B cell (primary cell): Measurements from ENCODE around the gene UGT1A4. TPM values are rescaled to one million over a fixed set of nuclear protein-coding genes. Genes with fewer than 3 reads are reported as not detected.

Source experiments
- ATAC-seq: fragments of 200-7000 bp; cut with Tn5 transposase; one replicate; pipeline ENCODE4 v1.10.0; 2021; ENCODE audit warnings: low read depth, mild to moderate bottlenecking, moderate number of reproducible peaks, moderate library complexity
- CTCF ChIA-PET: fragments of 350-600 bp; sonication (Branson Sonifier 250); formaldehyde crosslinking; loops from one replicate; lab custom pipeline; 2021; ENCODE audit warnings: antibody characterized with exemption, inconsistent platforms; lab: Charles Lee
- POLR2A ChIA-PET: fragments of 350-600 bp; sonication (Branson Sonifier 250); formaldehyde crosslinking; loops from one replicate; lab custom pipeline; 2021; ENCODE audit warnings: antibody characterized with exemption; lab: Charles Lee
- DNase-seq: peaks from one replicate; pipeline ENCODE4 v3.0.0; 2013
- H2AFZ ChIP-seq: 2 replicates; pipeline ENCODE4 v1.6.1; 2012; ENCODE audit warnings: mild to moderate bottlenecking, low read depth, low read length; ENCODE audit not compliant: insufficient read depth, poor library complexity, severe bottlenecking
- H3K27ac ChIP-seq, 2 donors: 1 replicate in 1 of 2; 2 replicates in 1 of 2; pipeline ENCODE4 v1.5.1; 2012 to 2013; ENCODE audit warnings: low read length in 2 of 2, mild to moderate bottlenecking in 2 of 2, moderate library complexity in 1 of 2
- H3K27me3 ChIP-seq, 4 experiments: fragments of 200-600 bp in 1 of 4; sonication (generic) in 1 of 4; replicated peaks in 1 of 4; 1 replicate in 2 of 4; 2 replicates in 2 of 4; pipeline versions ENCODE4 v1.6.1 to v1.7.0; 2013 to 2016; ENCODE audit warnings: low read length in 3 of 4, mild to moderate bottlenecking in 2 of 4, mixed read lengths in 1 of 4, moderate library complexity in 1 of 4; ENCODE audit not compliant: insufficient read depth in 4 of 4, control insufficient read depth in 3 of 4; ENCODE audit errors: control extremely low read depth in 1 of 4
- H3K36me3 ChIP-seq, 2 experiments: replicated peaks in 1 of 2; 1 replicate in 1 of 2; 2 replicates in 1 of 2; pipeline versions ENCODE4 v1.6.1 to v1.7.1; 2013; ENCODE audit warnings: low read length in 1 of 2; ENCODE audit not compliant: insufficient read depth in 2 of 2, control insufficient read depth in 1 of 2; ENCODE audit errors: control extremely low read depth in 1 of 2, extremely low read depth in 1 of 2
- H3K4me1 ChIP-seq, 2 donors: fragments of 200-600 bp in 1 of 2; sonication (generic) in 1 of 2; 1 replicate in 1 of 2; 2 replicates in 1 of 2; pipeline versions ENCODE4 v1.5.1 to v1.6.1; 2013 to 2017; ENCODE audit warnings: low read length in 2 of 2; ENCODE audit not compliant: control insufficient read depth in 2 of 2, insufficient read depth in 2 of 2
- H3K4me2 ChIP-seq: replicated peaks from 2 replicates; pipeline ENCODE3; 2012; ENCODE audit warnings: mild to moderate bottlenecking, low read depth, low read length; ENCODE audit not compliant: poor library complexity, severe bottlenecking
- H3K4me3 ChIP-seq, 5 experiments: fragments of 200-600 bp in 1 of 5; sonication (generic) in 1 of 5; 1 replicate in 3 of 5; 2 replicates in 2 of 5; pipeline versions ENCODE4 v1.5.1 to v1.7.0; 2011 to 2016; ENCODE audit warnings: low read length in 4 of 5, mild to moderate bottlenecking in 4 of 5, low read depth in 2 of 5, control low read depth in 1 of 5, moderate library complexity in 1 of 5; ENCODE audit not compliant: insufficient read depth in 1 of 5; ENCODE audit errors: control extremely low read depth in 1 of 5, extremely low read depth in 1 of 5
- H3K79me2 ChIP-seq: fragments of 200-600 bp; sonication (generic); one replicate; pipeline ENCODE4 v1.6.0; 2016; ENCODE audit warnings: low read length; ENCODE audit not compliant: control insufficient read depth, insufficient read depth
- H3K9ac ChIP-seq: fragments of 200-600 bp; sonication (generic); 2 replicates; pipeline ENCODE4 v1.6.1; 2017; ENCODE audit warnings: mild to moderate bottlenecking, low read length, moderate library complexity
- H3K9me3 ChIP-seq, 3 donors: one replicate each; pipeline versions ENCODE4 v1.6.1 to v1.7.1; 2013; ENCODE audit warnings: low read length in 2 of 3; ENCODE audit not compliant: control insufficient read depth in 2 of 3, insufficient read depth in 1 of 3; ENCODE audit errors: control extremely low read depth in 1 of 3
- H4K20me1 ChIP-seq: 2 replicates; pipeline ENCODE4 v1.6.0; 2012; ENCODE audit warnings: mild to moderate bottlenecking, low read length; ENCODE audit not compliant: insufficient read depth, control insufficient read depth, poor library complexity, severe bottlenecking
- H3K27ac Mint-ChIP-seq: one replicate; pipeline ENCODE4 v1.8.0; 2021; ENCODE audit warnings: mixed read lengths
- H3K27me3 Mint-ChIP-seq: one replicate; pipeline ENCODE4 v1.8.0; 2021; ENCODE audit warnings: mixed read lengths
- H3K4me1 Mint-ChIP-seq: one replicate; pipeline ENCODE4 v1.8.0; 2021; ENCODE audit warnings: mixed read lengths
- H3K4me3 Mint-ChIP-seq: one replicate; pipeline ENCODE4 v1.8.0; 2021; ENCODE audit warnings: mixed read lengths
- H3K9me3 Mint-ChIP-seq: one replicate; pipeline ENCODE4 v1.8.0; 2022; ENCODE audit warnings: mixed read lengths; ENCODE audit not compliant: insufficient read depth
- CTCF ChIP-seq: fragments of 200-600 bp; IDR thresholded peaks from one replicate; pipeline ENCODE4 v1.8.0; 2022; ENCODE audit warnings: antibody characterized with exemption, mild to moderate bottlenecking
- EZH2 ChIP-seq: IDR thresholded peaks from 2 replicates; pipeline ENCODE4 v1.6.1; 2012; ENCODE audit warnings: borderline replicate concordance, low read depth, mild to moderate bottlenecking, moderate library complexity, low read length; ENCODE audit not compliant: insufficient read depth, poor library complexity, severe bottlenecking
- WGBS: methylation state at CpG from one replicate; pipeline ENCODE4 v1.1.5; 2013; ENCODE audit warnings: missing lambda C conversion rate; ENCODE audit not compliant: insufficient coverage; 5-methylcytosine and 5-hydroxymethylcytosine counted together
- intact Hi-C: fragments of 100-400 bp; cut with micrococcal nuclease; formaldehyde crosslinking; loops from one replicate; pipeline ENCODE4 v1.10.0; 2022
- polyA plus RNA-seq: library from polyadenylated mRNA; depleted of rRNA; stranded (reverse); fragments of >200 nt; gene quantifications from 2 replicates; pipeline ENCODE4 v1.2.3, GENCODE V29; 2012
- total RNA-seq, 2 donors: library from RNA; stranded (reverse); fragments of 120-200 nt in 1 of 2; gene quantifications; 1 replicate in 1 of 2; 2 replicates in 1 of 2; pipeline versions ENCODE4 v1.2.3 to v1.2.4, GENCODE V29; 2013 to 2022

The UGT1A4 gene
- total and polyA plus RNA-seq, 2 donors (not counting 1 experiment from before 2014, with no cell fraction given), result not detected

GRCh38 chr2:233818639-233819621 is 100.4 kb downstream of the UGT1A4 start:
- H3K79me2 ChIP-seq, result no peaks in the 10 kb centered on the region
- H3K4me1 Mint-ChIP-seq, result no peaks in the 10 kb centered on the region
- no peak overlapping the region for H3K4me3 Mint-ChIP-seq
- H3K27me3 ChIP-seq, result peaks cover 0 to 5% (median 0%) of the 10 kb centered on the region in 4 experiments
- H3K9ac ChIP-seq, result no peak overlapping the region
- no peaks in the 10 kb centered on the region for H3K9me3 Mint-ChIP-seq
- H3K9me3 ChIP-seq, result peaks cover 0 to 6% (median 0%) of the 10 kb centered on the region in 3 donors
- H3K4me1 ChIP-seq, result no peaks in the 10 kb centered on the region
- WGBS, result 74% methylated on average over 15 of the region's 17 CpGs
- no peaks in the 10 kb centered on the region for H3K36me3 ChIP-seq
- CTCF ChIA-PET, result no interaction called here
- TF ChIP-seq EZH2 (no peak), CTCF (no peak)
- intact Hi-C loops, result no loop called here
- DNase-seq (no peak), ATAC-seq (no peak)
- H3K4me2 ChIP-seq, result no peak overlapping the region
- peaks cover 9% of the 10 kb centered on the region for H3K27me3 Mint-ChIP-seq
- POLR2A ChIA-PET, result no interaction called here
- H4K20me1 ChIP-seq, result no peaks in the 10 kb centered on the region
- no peak overlapping the region for H2AFZ ChIP-seq
- no peak overlapping the region for H3K27ac ChIP-seq
- H3K27ac Mint-ChIP-seq, result no peak overlapping the region
- no peak overlapping the region for H3K4me3 ChIP-seq
